ENCODE data around the gene S100A16.

GRCh38 chr1:153631047-153632022 is 18.4 kb upstream of the S100A16 start:
- no peak for TF ChIP-seq ERF (CRISPR knock-in tag; IDR thresholded peaks at IDR 0.05)
- TF ChIP-seq FOXJ3 (CRISPR knock-in tag; IDR thresholded peaks at IDR 0.05) = no peak
- TF ChIP-seq MYC (IDR thresholded peaks at IDR 0.05; ENCODE audit: low read depth, low read length) = no peak
- no peak for TF ChIP-seq MYC (CRISPR knock-in tag; IDR thresholded peaks at IDR 0.05; ENCODE audit: borderline replicate concordance, low read depth)
- TF ChIP-seq TBP (optimal IDR thresholded peaks at IDR 0.05; ENCODE audit: low read depth, low read length) = no peak

Measured in K562 (cell line).